H1 (cell line): ENCODE measurements around the gene PLCB1. TPM values are rescaled to one million over a fixed set of nuclear protein-coding genes. Genes with fewer than 3 reads are reported as not detected.

Source experiments
- CTCF ChIA-PET: fragments of 300-600 bp; sonication (Branson Sonifier 250); formaldehyde crosslinking; loops from one replicate; lab custom pipeline; 2021; ENCODE audit not compliant: partially characterized antibody; lab: Charles Lee
- POLR2A ChIA-PET: fragments of 300-600 bp; sonication (Branson Sonifier 250); formaldehyde crosslinking; loops from one replicate; lab custom pipeline; 2021; ENCODE audit warnings: inconsistent platforms; ENCODE audit not compliant: partially characterized antibody; lab: Charles Lee
- DNase-seq, 2 experiments: peaks; one replicate each; pipeline versions ENCODE4 v3.0.0 to v3.0.0-alpha.2; 2010 to 2022; ENCODE audit warnings: low spot score in 2 of 2, low read depth in 1 of 2, mixed read lengths in 1 of 2
- FAIRE-seq: peaks from 2 replicates; lab custom pipeline; 2011; peaks lifted over from hg19 to GRCh38; lab: Jason Lieb, UNC
- H2AFZ ChIP-seq: 2 replicates; pipeline ENCODE4 v1.8.1; 2012; ENCODE audit warnings: low read length, inconsistent platforms
- H2AK5ac ChIP-seq: 2 replicates; pipeline ENCODE4 v1.6.1; 2013; ENCODE audit warnings: low read depth, low read length
- H2BK120ac ChIP-seq: replicated peaks from 2 replicates; pipeline ENCODE3; 2013; ENCODE audit warnings: low read depth, low read length, inconsistent platforms
- H2BK12ac ChIP-seq: 2 replicates; pipeline ENCODE4 v1.6.1; 2013; ENCODE audit warnings: low read depth, low read length
- H2BK15ac ChIP-seq: 2 replicates; pipeline ENCODE4 v1.6.1; 2013; ENCODE audit warnings: low read length
- H2BK20ac ChIP-seq: 2 replicates; pipeline ENCODE4 v1.6.1; 2013; ENCODE audit warnings: low read length
- H2BK5ac ChIP-seq: 2 replicates; pipeline ENCODE4 v1.6.1; 2013; ENCODE audit warnings: low read depth, low read length
- H3K14ac ChIP-seq: 2 replicates; pipeline ENCODE4 v1.6.1; 2013; ENCODE audit warnings: inconsistent platforms; ENCODE audit not compliant: insufficient read length
- H3K18ac ChIP-seq: 2 replicates; pipeline ENCODE4 v1.6.1; 2013; ENCODE audit warnings: low read length; ENCODE audit errors: extremely low read depth
- H3K23ac ChIP-seq: 2 replicates; pipeline ENCODE4 v1.6.1; 2013; ENCODE audit warnings: inconsistent platforms; ENCODE audit not compliant: insufficient read length
- H3K23me2 ChIP-seq: 2 replicates; pipeline ENCODE4 v1.6.1; 2013; ENCODE audit warnings: low read depth, low read length
- H3K27ac ChIP-seq: 2 replicates; pipeline ENCODE4 v1.6.1; 2011; ENCODE audit warnings: low read depth, low read length, inconsistent platforms
- H3K27me3 ChIP-seq, 4 experiments: replicated peaks in 1 of 4; 1 replicate in 1 of 4; 2 replicates in 3 of 4; pipeline versions ENCODE4 v1.6.1 to v1.8.1; 2011 to 2013; ENCODE audit warnings: low read length in 3 of 4, mild to moderate bottlenecking in 3 of 4, inconsistent platforms in 2 of 4, mixed read lengths in 2 of 4, moderate library complexity in 1 of 4; ENCODE audit not compliant: control insufficient read depth in 3 of 4, insufficient read depth in 3 of 4; ENCODE audit errors: extremely low read depth in 1 of 4
- H3K36me3 ChIP-seq, 4 experiments: 2 replicates each; pipeline versions ENCODE4 v1.6.1 to v1.8.1; 2011 to 2013; ENCODE audit warnings: mild to moderate bottlenecking in 4 of 4, low read length in 3 of 4, moderate library complexity in 2 of 4, control low read depth in 1 of 4, inconsistent platforms in 1 of 4; ENCODE audit not compliant: insufficient read depth in 4 of 4, control insufficient read depth in 2 of 4
- H3K4ac ChIP-seq: replicated peaks from 2 replicates; pipeline ENCODE3; 2013; ENCODE audit warnings: low read length, low read depth, mixed read lengths, inconsistent platforms; ENCODE audit not compliant: insufficient read length
- H3K4me1 ChIP-seq, 4 experiments: replicated peaks in 1 of 4; 1 replicate in 1 of 4; 2 replicates in 3 of 4; pipeline versions ENCODE4 v1.6.1 to v1.8.1; 2011 to 2013; ENCODE audit warnings: low read length in 3 of 4, inconsistent platforms in 2 of 4, mixed read lengths in 1 of 4; ENCODE audit not compliant: insufficient read depth in 4 of 4, control insufficient read depth in 3 of 4
- H3K4me2 ChIP-seq, 2 experiments: 2 replicates each; pipeline versions ENCODE4 v1.6.1 to v1.8.1; 2011 to 2013; ENCODE audit warnings: low read depth in 2 of 2, low read length in 2 of 2, control low read depth in 1 of 2, inconsistent platforms in 1 of 2, mild to moderate bottlenecking in 1 of 2; ENCODE audit not compliant: insufficient read depth in 1 of 2
- H3K4me3 ChIP-seq, 4 experiments: fragments of 200-600, 300-600 bp in 1 of 4; sonication (generic), shearing (Covaris generic), sonication (Bioruptor Twin) in 1 of 4; 2 replicates each; pipeline versions ENCODE4 v1.5.1 to v1.8.1; 2011 to 2016; ENCODE audit warnings: low read length in 4 of 4, low read depth in 3 of 4, control low read depth in 2 of 4, inconsistent platforms in 2 of 4, mild to moderate bottlenecking in 2 of 4, mixed read lengths in 1 of 4, moderate library complexity in 1 of 4; ENCODE audit not compliant: insufficient read depth in 2 of 4; ENCODE audit errors: extremely low read depth in 1 of 4
- H3K56ac ChIP-seq: replicated peaks from 2 replicates; pipeline ENCODE3; 2013; ENCODE audit warnings: low read depth, mild to moderate bottlenecking, mixed read lengths, low read length, inconsistent platforms; ENCODE audit not compliant: insufficient read length
- H3K79me1 ChIP-seq: 2 replicates; pipeline ENCODE4 v1.6.1; 2013; ENCODE audit warnings: low read depth, low read length, control low read depth
- H3K79me2 ChIP-seq, 2 experiments: 2 replicates each; pipeline versions ENCODE4 v1.6.1 to v1.8.1; 2012 to 2013; ENCODE audit warnings: low read length in 2 of 2, mild to moderate bottlenecking in 2 of 2, inconsistent platforms in 1 of 2; ENCODE audit not compliant: insufficient read depth in 2 of 2, control insufficient read depth in 1 of 2
- H3K9ac ChIP-seq, 4 experiments: replicated peaks in 1 of 4; 1 replicate in 1 of 4; 2 replicates in 3 of 4; pipeline versions ENCODE4 v1.6.1 to v1.8.1; 2011 to 2013; ENCODE audit warnings: low read depth in 3 of 4, low read length in 3 of 4, control low read depth in 2 of 4, mild to moderate bottlenecking in 2 of 4, moderate library complexity in 2 of 4, inconsistent platforms in 1 of 4; ENCODE audit errors: extremely low read depth in 1 of 4
- H3K9me3 ChIP-seq, 2 experiments: 2 replicates each; pipeline versions ENCODE4 v1.6.1 to v1.8.1; 2012 to 2013; ENCODE audit warnings: mild to moderate bottlenecking in 2 of 2, moderate library complexity in 2 of 2, control low read depth in 1 of 2, inconsistent platforms in 1 of 2, low read depth in 1 of 2, low read length in 1 of 2, mixed read lengths in 1 of 2; ENCODE audit not compliant: insufficient read depth in 2 of 2
- H4K20me1 ChIP-seq, 2 experiments: replicated peaks in 1 of 2; 2 replicates each; pipeline versions ENCODE3 to v1.8.1; 2011 to 2013; ENCODE audit warnings: inconsistent platforms in 2 of 2, low read length in 2 of 2, mild to moderate bottlenecking in 1 of 2; ENCODE audit not compliant: insufficient read depth in 2 of 2, control insufficient read depth in 1 of 2
- H4K5ac ChIP-seq: 2 replicates; pipeline ENCODE4 v1.6.1; 2013; ENCODE audit warnings: low read length, low read depth, mixed read lengths, inconsistent platforms; ENCODE audit not compliant: insufficient read length
- H4K8ac ChIP-seq: 2 replicates; pipeline ENCODE4 v1.8.0; 2013; ENCODE audit warnings: mild to moderate bottlenecking, moderate library complexity, low read length, inconsistent platforms; ENCODE audit not compliant: insufficient read depth; ENCODE audit errors: extremely low read depth
- H4K91ac ChIP-seq: replicated peaks from 2 replicates; pipeline ENCODE3; 2013; ENCODE audit warnings: low read length, mixed read lengths, inconsistent platforms; ENCODE audit not compliant: insufficient read length
- ATF3 ChIP-seq: IDR thresholded peaks from 2 replicates; pipeline ENCODE4 v1.6.1; 2011; ENCODE audit warnings: low read depth, mild to moderate bottlenecking, low read length; ENCODE audit not compliant: insufficient read depth
- CBX5 ChIP-seq: fragments of 300-800, 300-1000 bp; sonication (generic); IDR thresholded peaks from 2 replicates; pipeline ENCODE4 v1.7.1; 2016; ENCODE audit warnings: antibody characterized with exemption, low read length, low read depth
- CHD1 ChIP-seq: IDR thresholded peaks from 2 replicates; pipeline ENCODE4 v1.6.1; 2012; ENCODE audit warnings: low read depth, low read length, improper control_type of control experiment
- EZH2 ChIP-seq: fragments of 200-600 bp; sonication (generic); IDR thresholded peaks from 2 replicates; pipeline ENCODE4 v1.7.1; 2012; ENCODE audit warnings: low read depth, mild to moderate bottlenecking, moderate library complexity, low read length, inconsistent platforms; ENCODE audit not compliant: severe bottlenecking
- GTF2F1 ChIP-seq: IDR thresholded peaks from 2 replicates; pipeline ENCODE4 v1.6.1; 2012; ENCODE audit warnings: low read depth, low read length, improper control_type of control experiment, borderline replicate concordance
- HDAC2 ChIP-seq, 2 experiments: fragments of 300-600 bp in 1 of 2; sonication (generic) in 1 of 2; IDR thresholded peaks; 2 replicates each; pipeline ENCODE4 v1.6.1; 2011 to 2012; ENCODE audit warnings: low read depth in 2 of 2, low read length in 2 of 2, mild to moderate bottlenecking in 2 of 2, moderate library complexity in 2 of 2, borderline replicate concordance in 1 of 2, inconsistent platforms in 1 of 2
- KDM1A ChIP-seq: fragments of 200-600, 300-600 bp; sonication (generic); IDR thresholded peaks from 2 replicates; pipeline ENCODE4 v1.7.1; 2016; ENCODE audit warnings: mild to moderate bottlenecking, low read length, borderline replicate concordance
- MAX ChIP-seq: IDR thresholded peaks from 2 replicates; pipeline ENCODE4 v1.6.1; 2012; ENCODE audit warnings: inconsistent platforms
- NANOG ChIP-seq: IDR thresholded peaks from 2 replicates; pipeline ENCODE4 v1.6.1; 2011; ENCODE audit warnings: low read length, low read depth, mild to moderate bottlenecking, inconsistent platforms; ENCODE audit not compliant: insufficient read depth, poor library complexity, severe bottlenecking
- POLR2AphosphoS5 ChIP-seq: IDR thresholded peaks from 2 replicates; pipeline ENCODE4 v1.6.1; 2011; ENCODE audit warnings: low read depth, low read length
- RAD21 ChIP-seq, 2 experiments: IDR thresholded peaks in 1 of 2; conservative IDR thresholded peaks in 1 of 2; 2 replicates each; pipeline ENCODE4 v1.6.1; 2011; ENCODE audit warnings: low read depth in 2 of 2, low read length in 2 of 2, improper control_type of control experiment in 1 of 2, inconsistent platforms in 1 of 2, mild to moderate bottlenecking in 1 of 2, moderate library complexity in 1 of 2
- SIX5 ChIP-seq: IDR thresholded peaks from 2 replicates; pipeline ENCODE4 v1.6.1; 2011; ENCODE audit warnings: mild to moderate bottlenecking, low read depth, low read length
- SP2 ChIP-seq: IDR thresholded peaks from 2 replicates; pipeline ENCODE4 v1.6.1; 2012; ENCODE audit warnings: mild to moderate bottlenecking, low read length, inconsistent platforms
- WGBS, 2 experiments: shearing (Covaris generic) in 1 of 2; methylation state at CpG; one replicate each; pipeline versions ENCODE4 v1.1.6 to v1.1.7; 2013 to 2015; ENCODE audit warnings: low lambda C conversion rate in 2 of 2, mixed read lengths in 2 of 2, inconsistent platforms in 1 of 2, low coverage in 1 of 2, missing lambda C conversion rate in 1 of 2; ENCODE audit not compliant: insufficient replicate concordance in 2 of 2, insufficient coverage in 1 of 2, insufficient read length in 1 of 2; ENCODE audit errors: extremely low coverage in 1 of 2, missing lambda C conversion rate in 1 of 2; 5-methylcytosine and 5-hydroxymethylcytosine counted together
- polyA plus RNA-seq, 7 experiments: library from polyadenylated mRNA; depleted of rRNA in 3 of 7; stranded (reverse) in 5 of 7; unstranded in 2 of 7; fragments of >200 nt in 5 of 7; fragments of 200-250 nt in 2 of 7; gene quantifications; 1 replicate in 5 of 7; 2 replicates in 1 of 7; 4 replicates in 1 of 7; pipeline versions ENCODE4 v1.2.1 to v1.2.3, GENCODE V29; 2011 to 2013; ENCODE audit warnings: missing spikeins in 2 of 7, mixed read lengths in 2 of 7
- total RNA-seq: library from RNA; stranded (reverse); fragmentation: NEBNext Ultra II Directional; extraction: Animal tissue kit (Norgen Biotek cat#: 25700); gene quantifications from 2 replicates; pipeline ENCODE4 v1.2.1, GENCODE V29; 2021

Gene PLCB1
- total and polyA plus RNA-seq, 2 of the 8 experiments (the other 6 are each of a cell fraction or from before 2014, with no cell fraction given) = 2.6 to 9.1 TPM

GRCh38 chr20:8693709-8694108, 561.6 kb downstream of the PLCB1 start:
- no peak overlapping the region for H4K8ac ChIP-seq
- no peak overlapping the region for H3K9ac ChIP-seq
- H2BK20ac ChIP-seq = no peak overlapping the region
- H3K27me3 ChIP-seq = no peaks in the 10 kb centered on the region
- no peak overlapping the region for H3K4me2 ChIP-seq
- H3K4ac ChIP-seq = no peak overlapping the region
- H3K9me3 ChIP-seq = peaks cover 0 to 8% of the 10 kb centered on the region in 2 experiments; a peak in 1 of 4 replicates
- DNase-seq (no peak), FAIRE-seq (no peak)
- H3K23ac ChIP-seq = no peak overlapping the region
- no peak overlapping the region for H2BK5ac ChIP-seq
- no peak overlapping the region for H4K91ac ChIP-seq
- H2BK120ac ChIP-seq = no peak overlapping the region
- no peak overlapping the region for H3K4me3 ChIP-seq
- H3K23me2 ChIP-seq = no peaks in the 10 kb centered on the region
- WGBS, 2 experiments = 97% methylated on average over 2 of the region's 2 CpGs; no CpG with 5 or more reads in 1 of the 2 experiments
- H3K79me2 ChIP-seq = no peaks in the 10 kb centered on the region
- H3K27ac ChIP-seq = no peak overlapping the region
- no peak overlapping the region for H3K18ac ChIP-seq
- H4K5ac ChIP-seq = no peak overlapping the region
- CTCF ChIA-PET = interaction anchor here (0.8 kb wide), 2 partner anchors 10 to 30 kb away, joined by 3 read pairs; no protein-coding TSS in a partner anchor
- H3K14ac ChIP-seq = no peak overlapping the region
- H3K79me1 ChIP-seq = no peaks in the 10 kb centered on the region
- H3K4me1 ChIP-seq = no peaks in the 10 kb centered on the region
- H3K56ac ChIP-seq = no peak overlapping the region
- H4K20me1 ChIP-seq = no peaks in the 10 kb centered on the region
- H3K36me3 ChIP-seq = no peaks in the 10 kb centered on the region
- POLR2A ChIA-PET = no interaction called here
- no peak overlapping the region for H2BK15ac ChIP-seq
- no peak overlapping the region for H2AFZ ChIP-seq
- no peak overlapping the region for H2BK12ac ChIP-seq
- no peak overlapping the region for H2AK5ac ChIP-seq
- TF ChIP-seq KDM1A (no peak), MAX (no peak), SIX5 (no peak), ATF3 (no peak), RAD21 (IDR thresholded peaks at IDR 0.05 in 1 of 2, conservative IDR thresholded peaks at IDR 0.05 in 1 of 2; ENCODE audit: low read depth in 2 of 2, low read length in 2 of 2) (no peak), EZH2 (no peak), SP2 (no peak), CBX5 (no peak), GTF2F1 (no peak), POLR2AphosphoS5 (no peak), CHD1 (no peak), NANOG (no peak), HDAC2 (IDR thresholded peaks at IDR 0.05; ENCODE audit: borderline replicate concordance in 1 of 2, low read depth in 2 of 2, low read length in 2 of 2) (no peak)
